GM12878 (cell line): Measurements from ENCODE around the gene OSBP. TPM values are rescaled to one million over a fixed set of nuclear protein-coding genes. Genes with fewer than 3 reads are reported as not detected.

ENCODE experiments used
- ATAC-seq: fragments of 200-7000 bp; cut with Tn5 transposase; 3 replicates; pipeline ENCODE4 v1.9.1; 2020; ENCODE audit warnings: mild to moderate bottlenecking, moderate library complexity
- BruUV-seq: library from RNA; stranded (reverse); fragments of 400-500 nt; replicated peaks from 2 replicates; lab custom pipeline; 2021; lab: Mats Ljungman, UMichigan
- CTCF ChIA-PET: fragments of 300-600 bp; sonication (Branson Sonifier 250); formaldehyde crosslinking; extraction: SDS; loops from one replicate; lab custom pipeline; 2021; ENCODE audit warnings: inconsistent platforms; lab: Yijun Ruan, JAX
- POLR2A ChIA-PET: fragments of 350-600 bp; formaldehyde crosslinking; extraction: SDS; loops from one replicate; lab custom pipeline; 2021; ENCODE audit warnings: inconsistent platforms; lab: Charles Lee
- RAD21 ChIA-PET: fragments of 300-600 bp; sonication (Branson Sonifier 250); formaldehyde crosslinking; loops from one replicate; lab custom pipeline; 2023; ENCODE audit warnings: antibody characterized with exemption; ENCODE audit not compliant: unreplicated experiment; lab: Charles Lee
- SMC1A ChIA-PET: fragments of 300-600 bp; sonication (Branson Sonifier 250); formaldehyde crosslinking; loops from one replicate; lab custom pipeline; 2023; ENCODE audit not compliant: unreplicated experiment, uncharacterized antibody; lab: Charles Lee
- DNase-seq: peaks from one replicate; pipeline ENCODE4 v3.0.0-alpha.2; 2011; ENCODE audit warnings: low read depth, low spot score
- FAIRE-seq: peaks from 3 replicates; lab custom pipeline; 2011; peaks lifted over from hg19 to GRCh38; lab: Jason Lieb, UNC
- H2AFZ ChIP-seq: 2 replicates; pipeline ENCODE4 v1.6.0; 2011; ENCODE audit warnings: low read depth, low read length, control low read depth; ENCODE audit not compliant: control insufficient read depth
- H3K27ac ChIP-seq: 2 replicates; pipeline ENCODE4 v1.5.1; 2011; ENCODE audit warnings: control low read depth; ENCODE audit not compliant: control insufficient read depth, insufficient read depth
- H3K27me3 ChIP-seq, 2 experiments: replicated peaks in 1 of 2; 2 replicates each; pipeline versions ENCODE4 v1.6.0 to v1.6.1; 2011; ENCODE audit warnings: low read length in 1 of 2; ENCODE audit not compliant: control insufficient read depth in 2 of 2, insufficient read depth in 2 of 2
- H3K36me3 ChIP-seq, 2 experiments: 2 replicates each; pipeline ENCODE4 v1.5.1; 2011; ENCODE audit warnings: low read length in 1 of 2; ENCODE audit not compliant: control insufficient read depth in 2 of 2, insufficient read depth in 2 of 2
- H3K4me1 ChIP-seq: 2 replicates; pipeline ENCODE4 v1.6.1; 2011; ENCODE audit warnings: mild to moderate bottlenecking, low read length, moderate library complexity, mixed read lengths; ENCODE audit not compliant: control insufficient read depth, insufficient read depth
- H3K4me2 ChIP-seq: 2 replicates; pipeline ENCODE4 v1.6.0; 2011; ENCODE audit warnings: control low read depth; ENCODE audit not compliant: control insufficient read depth, insufficient read depth
- H3K4me3 ChIP-seq: fragments of 200-600 bp; sonication (generic); 2 replicates; pipeline ENCODE4 v1.5.1; 2016
- H3K79me2 ChIP-seq: 2 replicates; pipeline ENCODE4 v1.6.0; 2011; ENCODE audit warnings: low read length; ENCODE audit not compliant: control insufficient read depth, insufficient read depth
- H3K9ac ChIP-seq: 2 replicates; pipeline ENCODE4 v1.8.0; 2011; ENCODE audit warnings: low read length, control low read depth, mixed read lengths; ENCODE audit not compliant: control insufficient read depth, insufficient read depth
- H3K9me3 ChIP-seq: replicated peaks from 3 replicates; pipeline ENCODE4 v1.5.1; 2011; ENCODE audit warnings: mild to moderate bottlenecking, low read length; ENCODE audit not compliant: control insufficient read depth, insufficient read depth
- H4K20me1 ChIP-seq: 2 replicates; pipeline ENCODE4 v1.6.0; 2011; ENCODE audit not compliant: control insufficient read depth, insufficient read depth
- BHLHE40 ChIP-seq, 2 experiments: fragments of 450-650 bp in 1 of 2; IDR thresholded peaks; 2 replicates each; pipeline ENCODE4 v1.6.1; 2011 to 2017; ENCODE audit warnings: low read depth in 2 of 2, borderline replicate concordance in 1 of 2, improper control_type of control experiment in 1 of 2, low read length in 1 of 2, mild to moderate bottlenecking in 1 of 2
- MEF2B ChIP-seq: fragments of 450-650 bp; IDR thresholded peaks from 2 replicates; pipeline ENCODE4 v1.6.1; 2018; ENCODE audit warnings: mild to moderate bottlenecking, moderate library complexity; ENCODE audit not compliant: partially characterized antibody, poor library complexity, severe bottlenecking
- SUZ12 ChIP-seq: fragments of 200-600 bp; sonication (generic); IDR thresholded peaks from one replicate; pipeline ENCODE4 v1.6.1; 2018; ENCODE audit warnings: antibody characterized with exemption, mild to moderate bottlenecking; ENCODE audit not compliant: unreplicated experiment
- ZNF687 ChIP-seq: fragments of 450-650 bp; IDR thresholded peaks from 2 replicates; pipeline ENCODE4 v1.6.1; 2017; ENCODE audit warnings: mild to moderate bottlenecking, moderate library complexity
- WGBS: methylation state at CpG from one replicate; pipeline ENCODE4 v1.1.6; 2016; ENCODE audit warnings: low lambda C conversion rate; ENCODE audit not compliant: insufficient replicate concordance, insufficient coverage; ENCODE audit errors: missing lambda C conversion rate; 5-methylcytosine and 5-hydroxymethylcytosine counted together
- in situ Hi-C: fragments of 300-500 bp; cut with MboI; formaldehyde crosslinking; loops from 9 replicates; pipeline ENCODE4 v1.14.3; 2018; ENCODE audit warnings: mixed read lengths
- intact Hi-C: fragments of 100-400 bp; cut with micrococcal nuclease; formaldehyde crosslinking; loops from one replicate; pipeline ENCODE4 v1.14.2; 2022; ENCODE audit not compliant: unreplicated experiment
- polyA plus RNA-seq, 11 experiments: library from polyadenylated mRNA; depleted of rRNA in 4 of 11; unstranded in 6 of 11; stranded (reverse) in 5 of 11; fragments of >200 nt; fragmentation: Nextera tagmentation in 4 of 11; fragmentation: Illumina TruSeq in 1 of 11; extraction: Ambion mirVana in 4 of 11; extraction: Trizol in 1 of 11; gene quantifications; 1 replicate in 1 of 11; 2 replicates in 10 of 11; pipeline versions ENCODE4 v1.2.1 to v1.2.3, GENCODE V29; 2011 to 2016; ENCODE audit warnings: inconsistent platforms in 2 of 11, missing spikeins in 2 of 11, low read depth in 1 of 11
- total RNA-seq, 4 experiments: library from RNA; depleted of rRNA in 3 of 4; stranded (reverse); fragments of >200 nt in 3 of 4; fragmentation: Illumina TruSeq in 1 of 4; extraction: Trizol in 1 of 4; gene quantifications; 2 replicates each; pipeline versions ENCODE4 v1.2.1 to v1.2.3, GENCODE V29; 2013 to 2021

Gene OSBP
- total and polyA plus RNA-seq, 10 of the 15 experiments (the other 5 are each of a cell fraction or from before 2014, with no cell fraction given): 5.9 to 41.2 (median 21.7) TPM

- Histone ChIP-seq H4K20me1 (no peaks in the 10 kb centered on the region), H3K4me2 (no peak overlapping the region), H3K27me3 (no peaks in the 10 kb centered on the region), H3K79me2 (no peaks in the 10 kb centered on the region), H3K9me3 (no peaks in the 10 kb centered on the region), H2AFZ (no peak overlapping the region), H3K36me3 (no peaks in the 10 kb centered on the region), H3K4me3 (no peak overlapping the region), H3K9ac (no peak overlapping the region), H3K4me1 (no peaks in the 10 kb centered on the region), H3K27ac (no peak overlapping the region)
- TF ChIP-seq ZNF687 (no peak), MEF2B (no peak), SUZ12 (no peak), BHLHE40 (IDR thresholded peaks at IDR 0.05; ENCODE audit: borderline replicate concordance in 1 of 2, low read depth in 2 of 2, low read length in 1 of 2) (no peak)
- in situ Hi-C loops (loop anchor here (5.0 to 10.0 kb wide), 5 partner anchors 114 to 978 kb away; partner anchors contain the start of genes DTX4, LPXN, MPEG1 and MS4A6A), intact Hi-C loops (loop anchor here (5.0 to 10.0 kb wide), 3 partner anchors 64 to 978 kb away; partner anchors contain the start of genes LPXN, OSBP and ZFP91)
- RAD21 ChIA-PET: no interaction called here
- SMC1A ChIA-PET: interaction anchor here (1.0 kb wide), 1 partner anchor 14 kb away, joined by 3 read pairs; no protein-coding TSS in a partner anchor
- FAIRE-seq (no peak), ATAC-seq (no peak), DNase-seq (no peak)
- CTCF ChIA-PET: interaction anchor here (1.9 kb wide), 1 partner anchor 15 kb away, joined by 5 read pairs; no protein-coding TSS in a partner anchor
- no TSS peak for BruUV-seq
- POLR2A ChIA-PET: interaction anchor here (0.6 kb wide), 1 partner anchor 114 kb away, joined by 4 read pairs; no protein-coding TSS in a partner anchor
- WGBS: 66% methylated on average over 2 of the region's 2 CpGs
These were observed 62.7 kb downstream of the OSBP start for GRCh38 chr11:59552844-59553243.
